ENCODE data around the gene LMTK2. TPM values are rescaled to one million over a fixed set of nuclear protein-coding genes. Genes with fewer than 3 reads are reported as not detected.

The LMTK2 gene
- total and polyA plus RNA-seq, 2 experiments from 2014 or later = 6.1 to 30.8 TPM

DNA sequence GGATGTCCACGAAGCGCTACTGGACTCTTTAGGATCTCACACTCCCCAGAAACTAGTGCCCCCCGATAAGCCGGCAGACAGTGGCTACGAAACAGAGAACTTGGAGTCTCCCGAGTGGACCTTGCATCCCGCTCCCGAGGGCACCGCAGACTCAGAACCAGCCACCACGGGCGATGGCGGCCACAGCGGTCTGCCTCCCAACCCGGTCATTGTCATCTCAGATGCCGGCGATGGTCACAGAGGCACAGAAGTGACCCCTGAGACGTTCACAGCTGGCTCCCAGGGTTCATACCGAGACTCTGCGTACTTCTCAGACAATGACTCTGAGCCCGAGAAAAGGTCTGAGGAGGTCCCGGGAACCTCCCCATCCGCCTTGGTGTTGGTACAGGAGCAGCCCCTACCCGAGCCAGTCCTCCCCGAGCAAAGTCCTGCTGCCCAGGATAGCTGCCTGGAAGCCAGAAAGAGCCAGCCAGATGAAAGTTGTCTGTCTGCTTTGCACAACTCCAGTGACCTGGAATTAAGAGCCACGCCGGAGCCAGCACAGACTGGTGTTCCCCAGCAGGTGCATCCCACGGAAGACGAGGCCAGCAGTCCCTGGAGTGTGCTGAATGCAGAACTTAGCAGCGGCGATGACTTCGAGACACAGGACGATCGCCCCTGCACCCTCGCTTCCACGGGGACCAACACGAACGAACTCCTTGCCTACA, 87.0 kb downstream of the LMTK2 start:
- H3K4me3 ChIP-seq = no peak overlapping the region
- Mint-ChIP-seq H3K9me3 (no peaks in the 10 kb centered on the region), H3K36me3 (ENCODE audit: low read depth) (peaks cover 33% of the 10 kb centered on the region), H3K4me1 (no peaks in the 10 kb centered on the region), H3K27ac (no peak overlapping the region), H3K27me3 (ENCODE audit: insufficient read depth, low read depth, poor library complexity) (peaks cover 2% of the 10 kb centered on the region), H3K4me3 (no peak overlapping the region)
- H3K36me3 ChIP-seq (ENCODE audit: insufficient read depth) = peaks cover 5% of the 10 kb centered on the region
- ATAC-seq = no peak
- no peaks in the 10 kb centered on the region for H3K4me1 ChIP-seq (ENCODE audit: insufficient read depth)
- H3K9me2 ChIP-seq (ENCODE audit: insufficient read depth) = no peaks in the 10 kb centered on the region
- no peak overlapping the region for H3K4me2 ChIP-seq
- H3K79me2 ChIP-seq (replicated peaks; ENCODE audit: insufficient read depth) = peaks cover 10% of the 10 kb centered on the region; the same call in 1 of the 2 replicates
- no peaks in the 10 kb centered on the region for H3K27me3 ChIP-seq (ENCODE audit: insufficient read depth)
- H2AFZ ChIP-seq = no peak overlapping the region
- DNase-seq (ENCODE audit: low spot score) = no peak
- no peaks in the 10 kb centered on the region; the same call in none of the 2 replicates for H4K20me1 ChIP-seq (replicated peaks; ENCODE audit: insufficient read depth)
- no peaks in the 10 kb centered on the region for H3F3A ChIP-seq (replicated peaks; ENCODE audit: low read depth)
- TF ChIP-seq, protein P1, sequence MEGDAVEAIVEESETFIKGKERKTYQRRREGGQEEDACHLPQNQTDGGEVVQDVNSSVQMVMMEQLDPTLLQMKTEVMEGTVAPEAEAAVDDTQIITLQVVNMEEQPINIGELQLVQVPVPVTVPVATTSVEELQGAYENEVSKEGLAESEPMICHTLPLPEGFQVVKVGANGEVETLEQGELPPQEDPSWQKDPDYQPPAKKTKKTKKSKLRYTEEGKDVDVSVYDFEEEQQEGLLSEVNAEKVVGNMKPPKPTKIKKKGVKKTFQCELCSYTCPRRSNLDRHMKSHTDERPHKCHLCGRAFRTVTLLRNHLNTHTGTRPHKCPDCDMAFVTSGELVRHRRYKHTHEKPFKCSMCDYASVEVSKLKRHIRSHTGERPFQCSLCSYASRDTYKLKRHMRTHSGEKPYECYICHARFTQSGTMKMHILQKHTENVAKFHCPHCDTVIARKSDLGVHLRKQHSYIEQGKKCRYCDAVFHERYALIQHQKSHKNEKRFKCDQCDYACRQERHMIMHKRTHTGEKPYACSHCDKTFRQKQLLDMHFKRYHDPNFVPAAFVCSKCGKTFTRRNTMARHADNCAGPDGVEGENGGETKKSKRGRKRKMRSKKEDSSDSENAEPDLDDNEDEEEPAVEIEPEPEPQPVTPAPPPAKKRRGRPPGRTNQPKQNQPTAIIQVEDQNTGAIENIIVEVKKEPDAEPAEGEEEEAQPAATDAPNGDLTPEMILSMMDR (conservative IDR thresholded peaks at IDR 0.05; ENCODE audit: low read depth in 2 of 2) = no peak
- TF ChIP-seq NANOG (IDR thresholded peaks at IDR 0.05; ENCODE audit: borderline replicate concordance) = no peak
- TF ChIP-seq, protein P2, sequence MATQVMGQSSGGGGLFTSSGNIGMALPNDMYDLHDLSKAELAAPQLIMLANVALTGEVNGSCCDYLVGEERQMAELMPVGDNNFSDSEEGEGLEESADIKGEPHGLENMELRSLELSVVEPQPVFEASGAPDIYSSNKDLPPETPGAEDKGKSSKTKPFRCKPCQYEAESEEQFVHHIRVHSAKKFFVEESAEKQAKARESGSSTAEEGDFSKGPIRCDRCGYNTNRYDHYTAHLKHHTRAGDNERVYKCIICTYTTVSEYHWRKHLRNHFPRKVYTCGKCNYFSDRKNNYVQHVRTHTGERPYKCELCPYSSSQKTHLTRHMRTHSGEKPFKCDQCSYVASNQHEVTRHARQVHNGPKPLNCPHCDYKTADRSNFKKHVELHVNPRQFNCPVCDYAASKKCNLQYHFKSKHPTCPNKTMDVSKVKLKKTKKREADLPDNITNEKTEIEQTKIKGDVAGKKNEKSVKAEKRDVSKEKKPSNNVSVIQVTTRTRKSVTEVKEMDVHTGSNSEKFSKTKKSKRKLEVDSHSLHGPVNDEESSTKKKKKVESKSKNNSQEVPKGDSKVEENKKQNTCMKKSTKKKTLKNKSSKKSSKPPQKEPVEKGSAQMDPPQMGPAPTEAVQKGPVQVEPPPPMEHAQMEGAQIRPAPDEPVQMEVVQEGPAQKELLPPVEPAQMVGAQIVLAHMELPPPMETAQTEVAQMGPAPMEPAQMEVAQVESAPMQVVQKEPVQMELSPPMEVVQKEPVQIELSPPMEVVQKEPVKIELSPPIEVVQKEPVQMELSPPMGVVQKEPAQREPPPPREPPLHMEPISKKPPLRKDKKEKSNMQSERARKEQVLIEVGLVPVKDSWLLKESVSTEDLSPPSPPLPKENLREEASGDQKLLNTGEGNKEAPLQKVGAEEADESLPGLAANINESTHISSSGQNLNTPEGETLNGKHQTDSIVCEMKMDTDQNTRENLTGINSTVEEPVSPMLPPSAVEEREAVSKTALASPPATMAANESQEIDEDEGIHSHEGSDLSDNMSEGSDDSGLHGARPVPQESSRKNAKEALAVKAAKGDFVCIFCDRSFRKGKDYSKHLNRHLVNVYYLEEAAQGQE (IDR thresholded peaks at IDR 0.05; ENCODE audit: unreplicated experiment) = no peak
- TF ChIP-seq STAT1 (IDR thresholded peaks at IDR 0.05; ENCODE audit: unreplicated experiment) = no peak
- TF ChIP-seq ZNF331 (CRISPR knock-in tag; IDR thresholded peaks at IDR 0.05; ENCODE audit: low read depth) = no peak
- no peak for TF ChIP-seq CREB1 (CRISPR knock-in tag; IDR thresholded peaks at IDR 0.05; ENCODE audit: low read depth)
- no peak for TF ChIP-seq POLR2AphosphoS5 (IDR thresholded peaks at IDR 0.05; ENCODE audit: low read depth)
- TF ChIP-seq, protein P3, sequence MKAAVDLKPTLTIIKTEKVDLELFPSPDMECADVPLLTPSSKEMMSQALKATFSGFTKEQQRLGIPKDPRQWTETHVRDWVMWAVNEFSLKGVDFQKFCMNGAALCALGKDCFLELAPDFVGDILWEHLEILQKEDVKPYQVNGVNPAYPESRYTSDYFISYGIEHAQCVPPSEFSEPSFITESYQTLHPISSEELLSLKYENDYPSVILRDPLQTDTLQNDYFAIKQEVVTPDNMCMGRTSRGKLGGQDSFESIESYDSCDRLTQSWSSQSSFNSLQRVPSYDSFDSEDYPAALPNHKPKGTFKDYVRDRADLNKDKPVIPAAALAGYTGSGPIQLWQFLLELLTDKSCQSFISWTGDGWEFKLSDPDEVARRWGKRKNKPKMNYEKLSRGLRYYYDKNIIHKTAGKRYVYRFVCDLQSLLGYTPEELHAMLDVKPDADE (IDR thresholded peaks at IDR 0.05) = no peak
- TF ChIP-seq, protein P4, sequence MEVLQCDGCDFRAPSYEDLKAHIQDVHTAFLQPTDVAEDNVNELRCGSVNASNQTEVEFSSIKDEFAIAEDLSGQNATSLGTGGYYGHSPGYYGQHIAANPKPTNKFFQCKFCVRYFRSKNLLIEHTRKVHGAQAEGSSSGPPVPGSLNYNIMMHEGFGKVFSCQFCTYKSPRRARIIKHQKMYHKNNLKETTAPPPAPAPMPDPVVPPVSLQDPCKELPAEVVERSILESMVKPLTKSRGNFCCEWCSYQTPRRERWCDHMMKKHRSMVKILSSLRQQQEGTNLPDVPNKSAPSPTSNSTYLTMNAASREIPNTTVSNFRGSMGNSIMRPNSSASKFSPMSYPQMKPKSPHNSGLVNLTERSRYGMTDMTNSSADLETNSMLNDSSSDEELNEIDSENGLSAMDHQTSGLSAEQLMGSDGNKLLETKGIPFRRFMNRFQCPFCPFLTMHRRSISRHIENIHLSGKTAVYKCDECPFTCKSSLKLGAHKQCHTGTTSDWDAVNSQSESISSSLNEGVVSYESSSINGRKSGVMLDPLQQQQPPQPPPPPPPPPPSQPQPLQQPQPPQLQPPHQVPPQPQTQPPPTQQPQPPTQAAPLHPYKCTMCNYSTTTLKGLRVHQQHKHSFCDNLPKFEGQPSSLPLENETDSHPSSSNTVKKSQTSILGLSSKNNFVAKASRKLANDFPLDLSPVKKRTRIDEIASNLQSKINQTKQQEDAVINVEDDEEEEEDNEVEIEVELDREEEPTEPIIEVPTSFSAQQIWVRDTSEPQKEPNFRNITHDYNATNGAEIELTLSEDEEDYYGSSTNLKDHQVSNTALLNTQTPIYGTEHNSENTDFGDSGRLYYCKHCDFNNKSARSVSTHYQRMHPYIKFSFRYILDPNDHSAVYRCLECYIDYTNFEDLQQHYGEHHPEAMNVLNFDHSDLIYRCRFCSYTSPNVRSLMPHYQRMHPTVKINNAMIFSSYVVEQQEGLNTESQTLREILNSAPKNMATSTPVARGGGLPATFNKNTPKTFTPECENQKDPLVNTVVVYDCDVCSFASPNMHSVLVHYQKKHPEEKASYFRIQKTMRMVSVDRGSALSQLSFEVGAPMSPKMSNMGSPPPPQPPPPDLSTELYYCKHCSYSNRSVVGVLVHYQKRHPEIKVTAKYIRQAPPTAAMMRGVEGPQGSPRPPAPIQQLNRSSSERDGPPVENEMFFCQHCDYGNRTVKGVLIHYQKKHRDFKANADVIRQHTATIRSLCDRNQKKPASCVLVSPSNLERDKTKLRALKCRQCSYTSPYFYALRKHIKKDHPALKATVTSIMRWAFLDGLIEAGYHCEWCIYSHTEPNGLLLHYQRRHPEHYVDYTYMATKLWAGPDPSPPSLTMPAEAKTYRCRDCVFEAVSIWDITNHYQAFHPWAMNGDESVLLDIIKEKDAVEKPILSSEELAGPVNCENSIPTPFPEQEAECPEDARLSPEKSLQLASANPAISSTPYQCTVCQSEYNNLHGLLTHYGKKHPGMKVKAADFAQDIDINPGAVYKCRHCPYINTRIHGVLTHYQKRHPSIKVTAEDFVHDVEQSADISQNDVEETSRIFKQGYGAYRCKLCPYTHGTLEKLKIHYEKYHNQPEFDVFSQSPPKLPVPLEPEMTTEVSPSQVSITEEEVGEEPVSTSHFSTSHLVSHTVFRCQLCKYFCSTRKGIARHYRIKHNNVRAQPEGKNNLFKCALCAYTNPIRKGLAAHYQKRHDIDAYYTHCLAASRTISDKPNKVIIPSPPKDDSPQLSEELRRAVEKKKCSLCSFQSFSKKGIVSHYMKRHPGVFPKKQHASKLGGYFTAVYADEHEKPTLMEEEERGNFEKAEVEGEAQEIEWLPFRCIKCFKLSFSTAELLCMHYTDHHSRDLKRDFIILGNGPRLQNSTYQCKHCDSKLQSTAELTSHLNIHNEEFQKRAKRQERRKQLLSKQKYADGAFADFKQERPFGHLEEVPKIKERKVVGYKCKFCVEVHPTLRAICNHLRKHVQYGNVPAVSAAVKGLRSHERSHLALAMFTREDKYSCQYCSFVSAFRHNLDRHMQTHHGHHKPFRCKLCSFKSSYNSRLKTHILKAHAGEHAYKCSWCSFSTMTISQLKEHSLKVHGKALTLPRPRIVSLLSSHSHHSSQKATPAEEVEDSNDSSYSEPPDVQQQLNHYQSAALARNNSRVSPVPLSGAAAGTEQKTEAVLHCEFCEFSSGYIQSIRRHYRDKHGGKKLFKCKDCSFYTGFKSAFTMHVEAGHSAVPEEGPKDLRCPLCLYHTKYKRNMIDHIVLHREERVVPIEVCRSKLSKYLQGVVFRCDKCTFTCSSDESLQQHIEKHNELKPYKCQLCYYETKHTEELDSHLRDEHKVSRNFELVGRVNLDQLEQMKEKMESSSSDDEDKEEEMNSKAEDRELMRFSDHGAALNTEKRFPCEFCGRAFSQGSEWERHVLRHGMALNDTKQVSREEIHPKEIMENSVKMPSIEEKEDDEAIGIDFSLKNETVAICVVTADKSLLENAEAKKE (CRISPR knock-in tag; IDR thresholded peaks at IDR 0.05) = no peak
- no peak for TF ChIP-seq JUNB (IDR thresholded peaks at IDR 0.05; ENCODE audit: unreplicated experiment)
- TF ChIP-seq ZNF114 (CRISPR knock-in tag; IDR thresholded peaks at IDR 0.05) = no peak
- TF ChIP-seq EZH2 (IDR thresholded peaks at IDR 0.05; ENCODE audit: low read depth, unreplicated experiment) = no peak
- no peak for TF ChIP-seq EZH2phosphoT487 (IDR thresholded peaks at IDR 0.05; ENCODE audit: unreplicated experiment)
- no peak overlapping the region for H3K27ac ChIP-seq (ENCODE audit: low read depth)
